ENCODE measurements around the gene C2. TPM values are rescaled to one million over a fixed set of nuclear protein-coding genes. Genes with fewer than 3 reads are reported as not detected.

The C2 gene
- total and polyA plus RNA-seq, 9 donors, result 1.4 to 32.6 (median 11.4) TPM

GRCh38 chr6:31896856-31897611 is 30.5 kb upstream of the C2 start:
- H3K27me3 ChIP-seq, result no peaks in the 10 kb centered on the region
- H3K4me3 ChIP-seq, result peak overlapping the region; percentile 77
- TF ChIP-seq EP300 (IDR thresholded peaks at IDR 0.05) (no peak), POLR2A (IDR thresholded peaks at IDR 0.05) (no peak), CTCF (IDR thresholded peaks at IDR 0.05) (no peak)
- no peaks in the 10 kb centered on the region for H3K9me3 ChIP-seq
- H3K36me3 ChIP-seq, result no peaks in the 10 kb centered on the region
- intact Hi-C loops (cut with DNase I), result no loop called here
- WGBS, 3 donors, result 1 to 2% (median 2%) methylated on average over 33 to 51 of the region's 62 CpGs
- peaks cover 7% of the 10 kb centered on the region for H3K4me1 ChIP-seq (ENCODE audit: insufficient read depth)
- DNase-seq, result peak in 2 of 5 donors; percentile 56 to 59
- H3K27ac ChIP-seq, result peak overlapping the region; percentile 53 to 70

GRCh38 chr6:31897612-31898382 is 29.7 kb upstream of the C2 start, which contains the start of gene EHMT2:
Gene EHMT2 (minus strand): TSS chr6:31897698. CDS start chr6:31897677, 21 bp downstream.
- peak; percentile 60 for TF ChIP-seq POLR2A (IDR thresholded peaks at IDR 0.05)
- TF ChIP-seq CTCF (IDR thresholded peaks at IDR 0.05), result peak in 2 of 3 donors; percentile 40 to 51
- TF ChIP-seq EP300 (IDR thresholded peaks at IDR 0.05), result no peak
- peak within 1 kb of the TSS; percentile 77 for H3K4me3 ChIP-seq
- no peaks in the 10 kb centered on the region for H3K27me3 ChIP-seq
- no peaks in the 10 kb centered on the region for H3K36me3 ChIP-seq
- peaks cover 7% of the 10 kb centered on the region for H3K4me1 ChIP-seq (ENCODE audit: insufficient read depth)
- no peaks in the 10 kb centered on the region for H3K9me3 ChIP-seq
- WGBS, 3 donors, result 0% methylated on average over 32 to 49 of the region's 49 CpGs
- intact Hi-C loops (cut with DNase I), result no loop called here
- H3K27ac ChIP-seq, result peak within 1 kb of the TSS; percentile 70 to 80
- peak; percentile 82 to 88 (median 85) for DNase-seq

- intact Hi-C loops (cut with DNase I), result no loop called here
Measured at GRCh38 chr6:31898383-31899011, 29.0 kb upstream of the C2 start.

More at GRCh38 chr6:31898383-31899011, 29.0 kb upstream of the C2 start:
- peak overlapping the region; percentile 70 to 80 for H3K27ac ChIP-seq
- WGBS, 3 donors, result 13 to 16% (median 14%) methylated on average over 8 of the region's 8 CpGs
- no peaks in the 10 kb centered on the region for H3K36me3 ChIP-seq
- peak overlapping the region; percentile 77 for H3K4me3 ChIP-seq
- peak in 1 of 5 donors; percentile 16 for DNase-seq
- H3K27me3 ChIP-seq, result no peaks in the 10 kb centered on the region
- no peaks in the 10 kb centered on the region for H3K9me3 ChIP-seq
- peaks cover 7% of the 10 kb centered on the region for H3K4me1 ChIP-seq (ENCODE audit: insufficient read depth)
- TF ChIP-seq CTCF (IDR thresholded peaks at IDR 0.05) (peak in 1 of 3 donors; percentile 6), EP300 (IDR thresholded peaks at IDR 0.05) (no peak)
